CD4-positive, alpha-beta T cell treated with Interferon alpha-2 for 1 hour (primary cell): ENCODE data around the gene IER3IP1.
"Not testable (repeated sequence)": the region's sequence is repeated elsewhere in the genome, so short reads cannot be mapped to it uniquely, and the experiment has no call there.

Experiments
- DNase-seq, 2 donors: peaks; one replicate each; pipeline ENCODE4 v3.0.0-alpha.2; 2020 to 2022

IER3IP1 gene

GRCh38 chr18:47175898-47176575, at the start of gene IER3IP1:
Gene IER3IP1 (minus strand): TSS chr18:47176364. CDS start chr18:47176277, 87 bp downstream.
- peak; percentile 86 to 92 for DNase-seq

GRCh38 chr18:47215554-47216138, 39.5 kb upstream of the IER3IP1 start:
- DNase-seq = peak in 1 of 2 donors; percentile 32

GRCh38 chr18:47209171-47209570, 33.0 kb upstream of the IER3IP1 start:
- no peak for DNase-seq

- DNase-seq = no peak
These were observed 30.9 kb upstream of the IER3IP1 start for GRCh38 chr18:47206945-47207637.

- DNase-seq = peak; percentile 7 to 47
These were observed 28.9 kb upstream of the IER3IP1 start for GRCh38 chr18:47204908-47205522.

GRCh38 chr18:47203626-47204464, 27.7 kb upstream of the IER3IP1 start:
- DNase-seq = no peak

- not testable (repeated sequence) for DNase-seq
These were observed 19.8 kb upstream of the IER3IP1 start for GRCh38 chr18:47195961-47196360.

GRCh38 chr18:47191961-47192360, 15.8 kb upstream of the IER3IP1 start:
- no peak for DNase-seq

GRCh38 chr18:47187721-47188120, 11.6 kb upstream of the IER3IP1 start:
- DNase-seq = no peak

- DNase-seq = peak in 1 of 2 donors; percentile 14
These were observed 8.4 kb upstream of the IER3IP1 start for GRCh38 chr18:47184419-47185050.

- DNase-seq = not testable (repeated sequence)
These were observed 6.0 kb upstream of the IER3IP1 start for GRCh38 chr18:47182156-47182555.

- no peak for DNase-seq
These were observed 4.6 kb upstream of the IER3IP1 start for GRCh38 chr18:47180765-47181164.

- no peak for DNase-seq
These were observed 3.4 kb upstream of the IER3IP1 start for GRCh38 chr18:47179520-47179919.

- no peak for DNase-seq
These were observed 774 bp downstream of the IER3IP1 start for GRCh38 chr18:47175283-47175897.

- DNase-seq = no peak
These were observed 1.5 kb downstream of the IER3IP1 start for GRCh38 chr18:47174545-47175116.

GRCh38 chr18:47172476-47172875, 3.7 kb downstream of the IER3IP1 start:
- no peak for DNase-seq

- DNase-seq = no peak
These were observed 7.3 kb downstream of the IER3IP1 start for GRCh38 chr18:47168913-47169312.

- no peak for DNase-seq
These were observed 7.7 kb downstream of the IER3IP1 start for GRCh38 chr18:47168509-47168908.

- DNase-seq = no peak
These were observed 9.9 kb downstream of the IER3IP1 start for GRCh38 chr18:47166294-47166693.

GRCh38 chr18:47163241-47163640, 12.9 kb downstream of the IER3IP1 start:
- DNase-seq = no peak

- no peak for DNase-seq
These were observed 15.9 kb downstream of the IER3IP1 start for GRCh38 chr18:47160256-47160655.
